Measurements from ENCODE around the gene TEKTIP1. TPM values are rescaled to one million over a fixed set of nuclear protein-coding genes. Genes with fewer than 3 reads are reported as not detected.

TEKTIP1 gene
- total and polyA plus RNA-seq, 2 of the 4 experiments (the other 2 are of a cell fraction) = not detected

- no TSS peak for BruUV-seq (replicated peaks)
- no peak overlapping the region for H4K5ac ChIP-seq (ENCODE audit: low read depth, low read length)
- no peaks in the 10 kb centered on the region for H3K27me3 ChIP-seq (ENCODE audit: control insufficient read depth, insufficient read depth, low read length)
- in situ Hi-C loops (cut with MboI; ENCODE audit: low sequenced_read_pairs) (loop anchor here (25.0 kb wide), 1 partner anchor 531 kb away; no protein-coding TSS in a partner anchor), dilution Hi-C loops (cut with HindIII; ENCODE audit: low sequenced_read_pairs, unreplicated experiment) (no loop called here), intact Hi-C loops (cut with micrococcal nuclease) (no loop called here)
- no peak for DNase-seq
- no peak overlapping the region for H3K14ac ChIP-seq (replicated peaks; ENCODE audit: low read depth, low read length)
- no peaks in the 10 kb centered on the region for H4K20me1 ChIP-seq (ENCODE audit: insufficient read depth, low read length)
- H3K9me3 ChIP-seq (ENCODE audit: control insufficient read depth, insufficient read depth, low read length) = no peaks in the 10 kb centered on the region
- no peak overlapping the region for H3K18ac ChIP-seq (ENCODE audit: low read depth, low read length)
- no peak overlapping the region for H2AK5ac ChIP-seq (ENCODE audit: low read depth, low read length)
- H3K4ac ChIP-seq (ENCODE audit: low read depth, low read length) = no peak overlapping the region
- H3K4me1 ChIP-seq (ENCODE audit: control insufficient read depth, insufficient read depth, low read length) = no peaks in the 10 kb centered on the region
- no peak for ATAC-seq (ENCODE audit: low read depth)
- peaks cover 0 to 18% of the 10 kb centered on the region in 2 experiments; a peak in 2 of 4 replicates for H3K79me1 ChIP-seq (ENCODE audit: low read depth in 1 of 2, low read length in 2 of 2)
- H4K8ac ChIP-seq (ENCODE audit: low read depth in 2 of 2, low read length in 2 of 2) = no peak overlapping the region
- CTCF ChIA-PET = no interaction called here
- POLR2A ChIA-PET (ENCODE audit: unreplicated experiment) = no interaction called here
- H3K36me3 ChIP-seq (ENCODE audit: control insufficient read depth, insufficient read depth, low read length) = peaks cover 31% of the 10 kb centered on the region
- no peak overlapping the region for H2AK9ac ChIP-seq (replicated peaks; ENCODE audit: low read depth, low read length, poor library complexity)
- H4K91ac ChIP-seq (ENCODE audit: insufficient read depth, low read depth, low read length) = no peak overlapping the region
- H2BK5ac ChIP-seq (ENCODE audit: low read depth, low read length, poor library complexity, severe bottlenecking) = no peak overlapping the region
- H3K9ac ChIP-seq (ENCODE audit: low read depth, low read length) = no peak overlapping the region
- H3K4me2 ChIP-seq (ENCODE audit: low read depth, low read length) = no peak overlapping the region
- no peaks in the 10 kb centered on the region for H3K9me1 ChIP-seq (ENCODE audit: insufficient read depth, low read length)
- no peak overlapping the region for H3K4me3 ChIP-seq (ENCODE audit: insufficient read depth, low read depth, low read length)
- no peak overlapping the region for H3K23ac ChIP-seq (ENCODE audit: low read depth, low read length)
- 88% methylated on average over 6 of the region's 16 CpGs; no CpG with 5 or more reads in 1 of the 2 experiments for WGBS, 2 experiments (ENCODE audit: extremely low coverage in 2 of 2, insufficient read length in 1 of 2)
- no peak overlapping the region for H2AFZ ChIP-seq (replicated peaks; ENCODE audit: low read length, poor library complexity)
- H2BK20ac ChIP-seq (ENCODE audit: low read depth, low read length) = no peak overlapping the region
- H3K56ac ChIP-seq (ENCODE audit: extremely low read depth, insufficient read depth, low read length) = no peak overlapping the region
- H2BK120ac ChIP-seq (ENCODE audit: low read depth, low read length) = no peak overlapping the region
- H2BK15ac ChIP-seq (ENCODE audit: low read depth, low read length) = no peak overlapping the region
- no peak overlapping the region for H3K27ac ChIP-seq (ENCODE audit: insufficient read depth, low read length)
- TF ChIP-seq MAFK (IDR thresholded peaks at IDR 0.05; ENCODE audit: low read depth, low read length) = no peak
- no peak for TF ChIP-seq BHLHE40 (IDR thresholded peaks at IDR 0.05; ENCODE audit: low read depth, low read length)
- TF ChIP-seq RFX5 (IDR thresholded peaks at IDR 0.05; ENCODE audit: low read depth, low read length) = no peak
- TF ChIP-seq ELK1 (IDR thresholded peaks at IDR 0.05; ENCODE audit: borderline replicate concordance, low read depth, low read length) = no peak
- no peak for TF ChIP-seq USF2 (IDR thresholded peaks at IDR 0.05; ENCODE audit: low read depth, low read length)
- TF ChIP-seq CEBPB (IDR thresholded peaks at IDR 0.05; ENCODE audit: low read depth, low read length) = no peak
- no peak for TF ChIP-seq SMC3 (IDR thresholded peaks at IDR 0.05; ENCODE audit: low read depth, low read length)
- no peak for TF ChIP-seq NFE2L2 (IDR thresholded peaks at IDR 0.05; ENCODE audit: low read depth, low read length)
- no peak for TF ChIP-seq RCOR1 (IDR thresholded peaks at IDR 0.05; ENCODE audit: insufficient replicate concordance, low read length)
- no peak for TF ChIP-seq MAZ (IDR thresholded peaks at IDR 0.05; ENCODE audit: borderline replicate concordance, low read depth, low read length)
- TF ChIP-seq CTCF (conservative IDR thresholded peaks at IDR 0.05; ENCODE audit: low read depth, low read length) = no peak
- no peak for TF ChIP-seq POLR2A (IDR thresholded peaks at IDR 0.05; ENCODE audit: low read depth, low read length)
- TF ChIP-seq CHD1 (IDR thresholded peaks at IDR 0.05; ENCODE audit: low read depth, low read length) = no peak
- no peak for TF ChIP-seq FOS (IDR thresholded peaks at IDR 0.05; ENCODE audit: low read depth, low read length)
- TF ChIP-seq MXI1 (IDR thresholded peaks at IDR 0.05; ENCODE audit: borderline replicate concordance, low read depth, low read length) = no peak
- TF ChIP-seq RAD21 (IDR thresholded peaks at IDR 0.05; ENCODE audit: low read length) = no peak
Measured at GRCh38 chr19:3492919-3493318, 46.1 kb upstream of the TEKTIP1 start.

All from IMR-90 (cell line).